DMS79 (cell line): ENCODE measurements around the gene VPS13A.

Experiments used
- DNase-seq: peaks from one replicate; lab custom pipeline; 2025; lab: John Stamatoyannopoulos, UW

VPS13A gene

DNA sequence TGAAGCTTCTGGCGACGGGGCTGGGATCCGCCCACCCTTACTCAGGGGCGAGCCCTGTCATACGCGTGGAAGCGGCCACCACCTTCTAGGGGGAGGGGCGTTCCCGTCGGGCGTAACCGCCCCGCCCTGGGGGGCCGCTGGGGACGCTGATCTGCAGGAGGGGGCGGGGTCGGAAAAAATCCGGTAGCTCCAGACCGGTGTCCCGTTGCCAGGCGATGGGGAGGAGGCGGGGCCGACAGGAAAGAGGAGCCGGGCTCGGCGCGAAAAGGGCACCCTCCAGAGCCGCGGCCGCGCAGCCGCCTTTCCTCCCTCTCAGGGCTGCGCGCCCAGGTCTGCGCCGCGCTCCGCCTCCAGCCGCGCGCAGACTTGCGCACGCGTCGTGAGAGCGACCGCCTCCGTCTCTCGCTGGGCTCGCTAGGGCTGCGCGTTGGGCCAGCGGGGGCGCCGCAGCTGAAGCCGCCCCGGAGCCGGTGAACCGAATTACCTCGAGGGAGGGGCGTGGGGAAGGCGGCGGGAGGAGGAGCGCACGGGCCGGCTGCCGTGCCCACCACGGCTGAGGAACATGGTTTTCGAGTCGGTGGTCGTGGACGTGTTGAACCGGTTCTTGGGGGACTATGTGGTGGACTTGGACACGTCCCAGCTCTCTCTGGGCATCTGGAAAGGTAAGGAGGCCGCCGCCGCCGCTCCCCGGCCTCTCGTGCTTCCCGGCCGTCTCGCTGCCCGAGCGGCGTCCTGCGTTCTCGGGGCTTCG, at the start of gene VPS13A:
VPS13A (plus strand) TSS at position 392 of the 751 bp plus-strand sequence; CDS start at position 563, 171 bp downstream.
- DNase-seq: peak; percentile 61

DNA sequence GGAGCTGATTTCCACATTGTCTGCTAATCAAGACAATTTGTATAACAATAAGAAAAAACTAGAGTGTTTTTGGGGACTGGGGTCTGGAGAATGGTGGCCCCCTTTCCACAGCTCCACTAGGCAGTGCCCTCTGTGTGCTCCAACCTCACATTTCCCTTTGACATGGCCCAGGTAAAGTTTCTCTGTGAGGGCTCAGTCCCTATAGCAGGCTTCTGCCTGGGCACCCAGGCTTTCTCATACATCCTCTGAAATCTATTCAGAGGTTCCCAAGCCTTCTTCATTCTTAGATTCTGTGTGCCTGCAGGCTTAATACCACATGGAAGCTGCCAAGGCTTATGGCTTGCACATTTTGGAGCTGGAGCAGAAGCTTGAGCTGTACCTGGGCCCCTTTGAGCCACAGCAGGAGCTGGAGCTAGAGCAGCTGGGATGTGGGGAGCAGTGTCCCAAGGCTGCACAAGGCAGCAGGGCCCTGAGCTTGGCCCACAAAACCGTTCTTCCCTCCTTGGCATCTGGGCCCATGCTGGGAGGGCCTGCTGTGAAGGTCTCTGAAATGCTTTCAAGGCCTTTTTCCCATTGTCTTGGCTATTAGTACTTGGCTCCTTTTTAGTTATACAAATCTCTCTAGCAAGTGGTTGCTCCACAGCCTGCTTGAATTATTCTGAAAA, 49.1 kb upstream of the VPS13A start:
- no peak for DNase-seq

DNA sequence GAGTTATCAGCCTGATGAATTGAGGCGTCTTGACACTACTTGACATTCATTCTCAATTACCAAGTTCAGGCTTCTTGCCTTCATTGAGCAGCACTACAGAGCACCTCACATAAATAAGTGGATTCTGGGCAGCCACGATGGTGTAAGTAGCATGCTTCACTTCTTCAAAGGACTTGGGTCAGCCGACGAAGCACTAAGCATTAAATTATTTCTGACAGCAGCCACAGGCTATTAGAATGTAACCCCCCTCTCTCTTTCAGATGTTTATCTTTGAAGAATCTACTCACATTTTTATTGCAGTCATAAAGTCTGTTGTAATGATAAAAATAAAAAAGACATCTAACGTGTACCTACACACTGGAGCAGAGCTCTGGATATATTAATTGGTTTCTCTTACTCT, 45.9 kb upstream of the VPS13A start:
- DNase-seq: peak; percentile 68

DNA sequence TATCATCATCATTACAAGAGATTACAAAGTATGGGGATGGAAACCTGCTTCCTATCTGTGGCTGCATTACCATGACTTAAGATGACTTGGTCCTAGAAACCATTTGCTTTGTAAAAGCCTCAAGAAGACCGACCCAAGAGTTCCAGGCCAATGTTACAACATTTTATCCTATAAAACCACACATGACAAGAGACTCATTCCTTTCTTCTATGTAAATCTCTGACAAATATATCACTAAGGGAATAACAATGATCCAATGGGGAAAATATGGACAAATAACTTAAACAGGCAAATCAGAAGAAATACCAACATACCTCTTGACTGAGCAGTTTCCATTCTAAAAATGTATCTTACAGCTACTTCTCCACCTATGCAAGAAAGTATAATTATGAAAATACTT, 44.3 kb upstream of the VPS13A start:
- DNase-seq: no peak

DNA sequence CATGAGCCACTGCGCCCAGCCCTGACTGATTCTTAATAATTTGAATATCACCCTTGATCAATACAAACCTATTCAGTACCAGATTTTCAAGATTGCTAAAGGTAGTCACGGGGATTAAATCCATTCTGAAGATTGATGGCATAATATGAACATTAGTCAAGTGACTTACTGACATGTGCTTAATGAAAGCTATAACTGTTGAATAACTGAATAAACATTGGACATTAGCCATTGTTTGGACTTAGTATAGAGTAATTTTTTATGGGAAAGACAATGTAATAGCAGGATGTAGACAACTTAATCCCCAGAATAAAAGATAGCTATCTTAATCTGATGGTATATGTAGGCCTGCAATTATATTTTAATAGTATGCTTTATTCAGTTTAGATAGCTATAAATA, 35.0 kb upstream of the VPS13A start:
- no peak for DNase-seq

DNA sequence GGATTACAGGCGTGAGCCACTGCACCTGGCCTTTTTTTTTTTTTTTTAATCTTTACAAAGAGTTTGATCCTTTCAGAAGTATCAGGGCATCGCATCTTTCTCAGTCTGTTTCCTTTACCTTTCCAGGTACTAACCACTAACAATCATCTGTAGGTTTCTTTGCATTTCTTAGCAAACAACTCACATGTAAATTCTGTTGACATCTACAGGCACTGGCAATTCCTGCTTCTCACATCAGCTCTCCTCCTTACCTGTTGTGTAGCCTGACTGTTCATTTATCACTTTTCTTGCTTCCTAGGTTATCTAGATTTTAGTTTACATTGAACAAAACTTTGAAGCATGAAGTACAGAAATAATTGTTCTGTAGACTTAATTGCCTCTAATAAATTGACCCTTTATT, 27.5 kb upstream of the VPS13A start:
- no peak for DNase-seq

DNA sequence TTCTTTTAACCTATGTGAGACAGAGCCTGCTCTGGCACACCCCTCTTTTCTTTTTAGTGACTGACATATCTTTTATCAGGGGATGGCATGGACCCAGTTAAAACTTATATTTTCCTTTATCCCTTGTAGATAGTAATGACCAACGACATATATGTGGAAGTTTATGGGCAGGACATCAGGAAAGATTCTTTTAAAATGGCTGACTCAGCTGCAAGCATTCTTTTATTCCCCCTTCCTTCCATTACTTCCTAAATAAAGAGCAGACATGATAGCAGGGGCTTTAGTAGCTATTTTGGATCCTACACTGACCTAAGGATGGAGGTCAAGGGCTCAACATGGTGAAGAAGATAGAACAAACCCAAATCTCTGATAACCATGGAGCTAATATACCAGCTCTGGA, 25.0 kb upstream of the VPS13A start:
- DNase-seq: no peak

DNA sequence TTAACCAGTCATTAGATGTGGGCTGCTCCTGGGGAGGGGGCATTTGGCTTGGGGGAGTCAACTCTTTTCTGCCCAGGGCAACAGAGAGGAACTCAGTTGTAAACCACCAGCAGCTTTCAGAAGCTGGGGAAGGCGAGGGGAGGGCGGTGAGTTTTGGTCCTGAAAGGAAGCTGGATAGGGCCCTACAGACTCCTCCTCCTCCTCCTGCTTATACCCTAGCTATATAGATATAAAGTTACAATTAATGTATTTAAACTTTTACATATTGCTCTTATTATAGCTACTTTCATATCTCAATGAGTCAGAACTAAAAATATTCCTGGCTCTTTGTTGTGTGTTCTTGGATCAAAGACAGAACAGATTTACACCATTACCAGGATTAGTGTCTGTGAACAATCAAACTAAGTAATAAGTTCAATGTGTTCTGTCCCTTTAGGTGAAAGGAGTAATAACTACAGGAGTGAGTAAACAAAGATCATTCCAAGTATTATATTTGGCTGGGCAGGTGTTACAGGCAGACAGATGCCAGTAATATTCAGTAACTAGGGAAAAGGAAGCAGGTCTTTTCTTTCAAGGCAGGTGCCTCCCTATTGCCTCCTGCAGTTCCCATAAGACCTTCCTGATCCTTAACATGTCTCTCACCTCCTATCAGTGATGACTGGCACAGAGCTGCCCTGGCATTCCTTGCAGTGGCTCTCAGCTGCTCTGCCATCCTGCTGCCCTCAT, 20.5 kb upstream of the VPS13A start:
- no peak for DNase-seq

DNA sequence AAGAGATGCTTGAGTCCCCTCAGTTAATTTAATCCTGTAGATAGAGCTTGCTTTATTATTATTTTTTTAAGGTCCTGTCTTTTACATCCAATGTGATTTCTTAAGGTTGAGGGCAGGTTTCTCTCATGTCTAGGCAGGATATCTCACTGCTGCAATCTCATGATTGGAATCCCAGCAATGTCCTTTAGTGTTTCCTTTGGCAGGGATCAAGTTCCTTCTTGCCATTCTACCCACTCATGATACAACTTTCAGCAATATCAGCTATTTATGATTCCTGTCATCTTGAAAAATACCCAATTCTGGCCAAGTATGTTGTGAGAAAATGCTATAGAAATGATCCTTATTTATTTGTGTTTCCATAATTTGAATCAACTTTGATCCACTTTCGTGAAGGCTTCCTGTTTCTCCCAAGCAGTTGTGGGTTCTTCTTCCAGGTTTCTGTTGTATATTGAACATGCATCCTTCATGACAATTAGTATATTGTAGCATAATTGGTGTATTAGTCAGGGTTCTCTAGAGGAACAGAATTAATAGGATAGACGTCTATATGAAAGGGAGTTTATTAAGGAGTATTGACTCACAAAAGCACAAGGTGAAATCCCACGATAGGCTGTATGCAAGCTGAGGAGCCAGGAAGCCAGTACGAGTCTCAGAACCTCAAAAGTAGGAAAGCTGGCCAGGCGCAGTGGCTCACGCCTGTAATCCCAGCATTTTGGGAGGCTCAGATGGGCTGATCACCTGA, 18.4 kb upstream of the VPS13A start:
- no peak for DNase-seq

DNA sequence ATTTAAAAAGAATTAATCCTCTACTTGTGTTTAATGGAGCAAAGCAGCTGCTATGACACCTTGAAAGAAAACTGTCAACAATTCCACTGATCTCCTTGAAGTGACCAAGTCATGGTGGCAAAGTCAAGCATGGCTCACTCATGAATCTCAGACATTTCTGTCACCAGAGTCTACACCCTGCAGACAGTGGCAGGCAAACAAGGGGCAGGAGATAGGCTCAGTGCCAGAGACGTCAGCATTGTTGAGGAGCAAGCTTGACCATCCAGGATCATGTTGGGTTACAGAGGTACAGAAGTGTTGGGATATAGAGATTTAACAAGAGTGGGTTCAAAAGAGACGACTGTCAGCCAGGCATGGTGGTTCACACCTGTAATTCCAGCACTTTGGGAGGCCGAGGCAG, 16.1 kb upstream of the VPS13A start:
- DNase-seq: no peak

DNA sequence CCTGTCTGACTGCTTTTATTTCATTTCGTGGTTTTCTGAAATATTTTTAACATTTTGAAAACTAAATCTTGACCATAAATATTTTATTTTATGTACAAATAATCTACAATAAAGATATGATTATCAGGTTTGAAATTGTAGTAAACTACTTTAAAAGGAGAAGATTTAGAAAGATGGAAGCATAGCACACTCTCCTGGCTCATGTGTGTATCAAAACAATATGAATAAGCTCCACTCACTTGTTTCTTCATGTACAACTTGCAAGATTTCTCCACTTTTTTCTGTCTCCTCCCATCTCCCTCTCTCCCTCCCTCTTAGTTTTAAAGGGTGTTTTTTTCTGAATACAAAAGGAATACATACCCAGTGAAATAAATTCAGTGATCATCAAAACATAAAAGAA, 15.4 kb upstream of the VPS13A start:
- DNase-seq: no peak

DNA sequence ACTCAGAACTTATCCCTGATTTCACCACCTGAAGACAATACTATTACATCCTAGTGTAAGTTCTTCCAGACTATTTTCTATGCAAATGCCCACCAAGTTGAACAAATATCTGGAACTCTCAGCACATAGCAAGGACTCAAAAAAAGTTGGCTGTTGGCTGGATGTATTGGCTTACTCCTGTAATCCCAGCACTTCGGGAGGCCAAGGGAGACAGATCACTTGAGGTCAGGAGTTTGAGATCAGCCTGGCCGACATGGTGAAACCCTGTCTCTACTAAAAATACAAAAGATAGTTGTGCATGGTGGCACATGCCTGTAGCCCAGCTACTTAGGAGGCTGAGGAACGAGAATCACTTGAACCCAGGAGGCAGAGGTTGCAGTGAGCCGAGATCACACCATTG, 15.0 kb upstream of the VPS13A start:
- DNase-seq: no peak

DNA sequence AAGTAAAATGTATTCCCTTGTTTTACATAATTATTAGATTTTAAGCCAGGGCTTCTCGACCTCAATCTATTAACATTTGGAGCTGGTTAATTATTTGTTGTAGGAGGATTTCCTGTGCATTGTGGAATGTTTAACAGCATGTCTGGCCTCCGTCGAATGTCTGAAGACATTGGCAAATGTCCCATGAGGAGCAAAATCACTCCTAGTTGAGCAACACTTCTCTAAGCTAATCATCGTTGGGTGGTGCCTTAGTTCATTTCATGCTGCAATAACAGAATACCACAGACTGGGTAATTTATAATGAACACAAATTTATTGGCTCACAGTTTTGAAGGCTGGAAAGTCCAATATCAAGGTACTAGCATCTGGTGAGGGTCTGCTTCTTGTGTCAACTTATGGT, 13.4 kb upstream of the VPS13A start:
- DNase-seq: no peak

DNA sequence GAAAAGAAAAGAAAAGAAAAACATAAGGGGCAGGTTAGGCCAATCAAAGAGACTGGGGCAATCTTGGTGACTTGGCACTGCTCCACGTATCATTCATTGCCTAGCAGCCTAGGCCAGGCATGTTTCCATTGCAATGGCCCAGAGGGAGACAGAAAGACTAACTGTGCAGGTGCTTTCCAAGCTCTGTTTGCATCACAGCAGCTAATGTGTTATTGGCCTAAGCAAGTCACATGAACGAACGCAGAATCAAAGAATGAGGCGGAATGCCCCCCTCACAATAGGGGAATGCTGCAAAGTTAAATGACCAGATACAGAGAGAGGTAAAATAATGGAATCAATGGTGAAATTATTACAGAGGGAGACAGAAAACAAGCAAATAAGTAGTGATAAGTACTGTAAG, 11.1 kb upstream of the VPS13A start:
- no peak for DNase-seq

DNA sequence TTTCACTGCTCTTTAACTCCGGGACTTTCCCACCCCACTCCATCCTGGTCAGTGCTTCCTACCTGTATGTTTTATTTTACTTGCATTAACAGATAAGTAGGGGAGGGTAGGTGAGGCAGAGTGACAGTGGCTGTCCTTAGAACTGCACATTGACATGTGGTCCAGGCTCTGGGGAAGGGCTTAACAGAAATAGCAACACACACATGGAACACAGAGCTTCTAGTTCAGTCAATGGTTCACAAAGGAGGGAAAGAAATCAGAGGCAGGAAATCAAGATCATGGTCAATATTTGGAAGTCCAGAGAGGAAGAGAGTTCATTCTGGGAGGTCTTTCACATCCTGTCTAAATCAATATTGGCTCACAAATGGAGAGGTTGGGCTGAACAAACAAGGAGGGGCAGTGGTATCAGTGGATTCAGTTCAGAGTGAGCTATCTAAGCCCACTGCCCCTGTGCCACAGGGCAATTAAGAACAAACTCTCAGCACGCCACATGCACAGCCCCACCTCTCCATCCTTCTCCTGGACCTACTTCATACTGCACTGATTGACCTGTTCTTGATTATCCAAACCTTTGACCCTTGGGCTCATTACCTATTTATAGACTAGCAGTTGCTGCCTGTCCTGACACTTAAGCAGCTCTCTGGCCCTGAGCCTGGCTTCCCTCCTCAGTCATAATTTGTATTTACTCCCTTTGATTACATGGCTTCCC, 6.2 kb upstream of the VPS13A start:
- no peak for DNase-seq

DNA sequence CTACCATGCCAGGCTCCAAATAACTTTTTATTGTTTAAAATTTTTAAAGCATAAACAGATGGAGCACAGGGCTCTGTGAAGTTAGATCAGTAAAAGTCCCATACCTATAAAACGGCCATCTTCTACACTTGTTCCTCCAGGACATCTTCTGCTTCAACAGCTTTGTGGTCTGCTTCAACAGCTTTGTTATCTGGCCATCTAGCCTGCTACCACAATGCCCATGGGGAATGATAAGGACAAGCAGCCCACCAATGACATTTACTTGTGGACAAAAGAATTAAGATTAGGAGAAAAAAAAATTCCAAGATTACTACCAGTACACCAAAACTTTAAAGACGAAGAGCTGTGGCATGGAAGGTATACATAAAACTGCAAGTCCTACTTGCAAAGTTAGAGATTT, 2.2 kb upstream of the VPS13A start:
- no peak for DNase-seq

DNA sequence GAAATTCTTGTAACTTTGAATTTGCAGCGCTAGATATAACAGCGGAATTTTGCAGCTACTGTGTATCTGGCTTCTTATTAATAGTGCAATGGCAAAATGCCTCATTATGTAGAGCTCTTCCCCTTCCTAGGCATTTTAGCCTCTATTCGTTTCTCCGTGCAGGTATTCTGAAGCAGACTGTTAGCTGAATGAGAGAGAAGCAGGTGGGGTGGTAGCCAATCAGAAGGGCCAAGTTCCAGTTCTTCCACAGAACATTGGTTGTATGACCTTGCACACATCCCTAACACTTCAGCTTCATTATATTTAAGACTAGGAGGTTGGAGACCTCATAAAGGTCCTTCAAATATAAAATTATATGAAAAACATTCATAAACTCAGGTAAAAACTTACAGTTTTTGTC, 1.2 kb upstream of the VPS13A start:
- no peak for DNase-seq

DNA sequence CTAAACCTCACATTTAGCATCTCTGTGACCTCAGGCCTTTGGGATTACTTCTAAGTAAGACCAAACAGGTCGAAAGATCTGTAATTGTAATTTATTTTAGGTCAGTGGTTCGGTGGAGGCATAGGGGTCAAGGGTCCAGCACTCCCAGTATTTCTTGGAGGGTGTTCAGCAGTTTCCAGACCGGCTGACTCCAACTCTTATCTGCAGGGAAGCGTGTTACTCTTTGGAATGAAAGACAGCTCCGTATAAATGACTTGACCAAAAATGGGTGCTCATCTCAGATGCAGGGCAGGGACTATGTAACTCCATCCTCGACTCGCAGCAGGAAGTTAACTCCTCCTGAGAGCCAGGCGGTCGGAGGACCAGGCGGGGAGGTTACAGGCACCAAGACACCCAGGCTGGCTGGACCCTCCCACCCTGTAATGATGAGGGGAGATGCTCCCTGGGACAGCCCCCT, 620 bp upstream of the VPS13A start:
- no peak for DNase-seq

DNA sequence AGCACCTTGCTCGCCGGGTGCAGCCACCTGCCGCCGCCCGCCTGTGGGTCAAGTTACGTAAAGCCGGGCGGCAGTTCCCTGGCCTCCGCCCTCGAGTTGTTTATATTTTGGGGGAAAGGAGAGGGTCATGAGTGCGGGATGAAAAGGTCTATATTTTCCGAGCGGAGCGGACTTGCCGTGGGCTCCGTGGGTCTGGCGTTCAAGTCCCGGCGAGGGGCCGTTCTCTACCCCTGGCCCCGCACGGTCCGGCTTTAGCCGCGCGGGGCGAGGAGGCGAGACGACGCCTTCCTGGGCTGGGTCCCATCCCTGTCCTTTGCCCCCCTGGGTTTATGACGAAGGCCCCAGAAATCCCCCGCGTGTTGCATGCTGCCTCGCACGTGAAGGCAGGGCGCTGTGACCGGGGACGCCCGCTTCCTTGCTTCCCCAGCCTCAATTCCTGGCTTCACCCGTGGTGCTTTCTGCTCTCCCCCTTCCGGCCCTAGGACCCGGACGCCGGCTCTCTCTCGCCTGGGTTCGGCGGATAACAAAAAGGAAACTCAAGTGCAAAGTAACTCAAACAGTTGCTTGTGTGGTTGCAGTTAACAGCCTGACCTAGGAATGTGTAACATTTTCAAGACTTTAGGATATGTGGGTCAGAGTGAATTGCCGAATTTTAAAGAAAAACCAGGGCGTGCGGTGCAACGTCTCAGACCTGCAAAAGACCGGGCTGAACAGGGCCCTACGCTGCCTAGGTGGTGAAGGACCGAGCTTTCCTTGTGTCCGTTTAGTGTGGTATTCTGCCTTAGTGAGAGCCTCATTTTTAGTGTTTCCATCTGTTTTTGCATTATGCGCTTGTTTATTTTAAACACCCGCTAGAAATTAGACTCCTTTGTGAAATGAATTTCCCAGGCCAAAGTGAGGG, 810 bp downstream of the VPS13A start:
- DNase-seq: no peak

DNA sequence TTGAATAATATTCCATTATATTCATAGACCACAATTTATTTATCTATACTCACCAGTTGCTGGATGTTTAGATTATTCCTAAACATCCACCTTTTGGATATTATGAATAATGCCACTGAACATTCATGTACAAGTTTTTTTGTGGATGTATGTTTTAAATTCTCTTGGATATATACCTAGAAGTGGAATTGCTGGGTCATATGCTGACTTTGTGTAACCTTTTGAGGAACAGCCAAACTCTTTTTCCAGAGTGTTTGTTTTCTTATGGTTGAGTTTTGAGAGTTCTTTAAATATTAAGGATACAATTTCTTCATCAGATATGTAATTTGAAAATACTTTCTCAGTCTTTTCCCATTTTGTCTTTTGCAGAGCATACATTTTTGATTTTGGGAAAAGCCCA, 2.7 kb downstream of the VPS13A start:
- no peak for DNase-seq

DNA sequence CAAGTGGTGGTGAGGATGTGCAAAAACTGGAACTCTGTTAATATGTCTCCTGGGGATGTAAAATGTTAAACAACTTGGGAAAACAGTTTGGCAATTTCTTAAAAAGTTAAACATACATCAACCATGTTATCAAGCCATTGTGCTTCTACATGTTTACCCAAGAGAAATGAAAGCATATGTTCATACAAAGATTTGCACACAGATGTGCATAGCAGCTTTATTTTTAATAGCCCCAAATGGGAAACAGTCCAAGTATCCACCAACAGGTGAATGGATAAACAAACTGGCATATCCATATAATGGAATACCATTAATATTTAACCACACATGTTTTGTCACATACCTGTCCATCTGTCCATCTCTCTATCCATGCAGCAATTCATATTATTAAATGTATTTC, 6.2 kb downstream of the VPS13A start:
- DNase-seq: no peak
